GM19397 (cell line): ENCODE results near the gene ATN1.

Source experiments
- ATAC-seq: cut with Tn5 transposase; IDR thresholded peaks from one replicate; pipeline ENCODE4 v1.9.1; 2021; ENCODE audit warnings: mild to moderate bottlenecking, moderate library complexity; ENCODE audit not compliant: unreplicated experiment

ATN1 gene

DNA sequence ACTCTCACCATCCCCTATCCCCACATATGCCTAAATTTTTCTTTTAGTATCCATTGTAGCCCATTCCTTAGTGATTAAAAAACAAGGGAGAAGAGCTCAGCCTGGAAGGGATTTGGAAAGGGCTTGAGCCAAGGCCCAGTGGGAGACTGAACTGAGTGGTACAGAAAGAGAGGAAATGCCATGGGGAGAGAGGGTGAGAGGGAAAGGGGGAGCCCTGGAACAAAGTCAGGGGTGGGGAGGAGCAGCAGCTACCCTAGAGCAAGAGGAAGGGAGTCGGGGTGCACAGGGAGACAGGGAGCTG, 2.6 kb upstream of the ATN1 start:
- ATAC-seq = no peak

DNA sequence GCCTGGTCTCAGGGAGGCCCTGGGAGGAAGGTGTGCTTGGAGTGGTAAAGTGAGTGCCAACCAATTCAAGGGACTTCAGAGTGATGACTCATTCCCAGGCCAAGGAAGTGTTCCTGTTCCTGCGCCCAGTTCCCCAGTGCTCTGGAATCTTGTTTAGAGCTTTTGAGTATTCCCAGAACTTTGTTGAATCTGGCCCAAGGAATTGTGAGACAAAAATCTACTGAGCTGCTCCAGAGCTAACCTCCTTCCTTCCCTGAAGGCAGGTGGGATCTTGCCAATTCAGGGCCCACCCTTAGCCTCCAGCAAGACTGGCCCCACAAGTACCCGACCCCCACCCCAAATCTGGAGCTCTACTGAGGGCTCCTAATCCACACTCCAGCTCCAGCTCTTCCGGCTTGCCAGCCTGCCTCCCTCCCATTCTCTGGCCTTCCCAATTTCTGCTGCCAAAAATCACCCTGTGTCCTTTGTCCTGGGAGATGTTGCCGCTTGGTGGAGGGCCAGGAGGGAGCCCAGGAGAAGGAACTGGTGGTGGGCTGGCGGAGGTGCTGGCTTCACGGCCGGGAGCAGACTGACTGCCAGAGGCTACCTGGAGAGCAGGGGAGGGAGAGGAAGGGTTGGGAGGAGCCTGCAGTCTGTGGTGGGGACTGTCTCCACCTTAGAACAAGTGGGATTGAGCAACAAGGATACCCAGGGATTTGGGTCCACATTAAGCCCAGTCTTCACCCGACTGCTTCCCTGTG, 2.0 kb upstream of the ATN1 start:
- ATAC-seq = no peak

DNA sequence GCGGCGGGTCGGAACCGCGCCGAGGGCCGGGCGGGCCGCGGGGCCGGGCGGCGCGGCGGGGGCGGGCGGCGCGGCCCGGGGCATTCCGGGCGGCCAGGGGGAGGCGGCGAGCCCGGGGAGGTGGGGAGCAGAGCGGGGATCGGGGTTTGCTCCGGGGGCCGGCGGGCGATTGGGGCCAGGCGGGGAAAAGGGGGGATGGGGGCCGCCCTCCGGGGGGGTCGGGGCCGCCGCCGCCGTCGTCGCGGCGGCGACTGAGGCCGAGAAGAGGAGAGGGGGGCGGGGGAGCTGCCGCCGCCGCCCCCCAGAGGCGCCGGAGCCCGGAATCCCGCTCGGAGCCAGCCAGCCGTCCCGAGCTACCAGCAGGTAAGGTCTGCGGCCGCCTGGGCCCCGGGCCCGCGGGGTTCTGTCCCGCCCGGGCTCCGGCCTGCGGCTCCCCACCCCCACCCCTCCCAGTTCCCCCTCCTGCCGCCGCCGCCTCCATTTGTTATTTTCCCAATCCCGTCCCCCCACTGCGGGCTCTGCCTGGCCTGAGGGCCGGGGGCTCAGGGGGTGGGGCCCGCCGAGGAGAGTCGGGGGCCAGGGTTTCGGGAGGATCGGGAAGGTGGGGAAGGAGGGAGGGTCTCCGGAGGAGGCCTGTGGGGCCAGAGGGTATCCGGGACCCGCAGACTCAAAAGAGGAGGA, 403 bp downstream of the ATN1 start:
- ATAC-seq = no peak

DNA sequence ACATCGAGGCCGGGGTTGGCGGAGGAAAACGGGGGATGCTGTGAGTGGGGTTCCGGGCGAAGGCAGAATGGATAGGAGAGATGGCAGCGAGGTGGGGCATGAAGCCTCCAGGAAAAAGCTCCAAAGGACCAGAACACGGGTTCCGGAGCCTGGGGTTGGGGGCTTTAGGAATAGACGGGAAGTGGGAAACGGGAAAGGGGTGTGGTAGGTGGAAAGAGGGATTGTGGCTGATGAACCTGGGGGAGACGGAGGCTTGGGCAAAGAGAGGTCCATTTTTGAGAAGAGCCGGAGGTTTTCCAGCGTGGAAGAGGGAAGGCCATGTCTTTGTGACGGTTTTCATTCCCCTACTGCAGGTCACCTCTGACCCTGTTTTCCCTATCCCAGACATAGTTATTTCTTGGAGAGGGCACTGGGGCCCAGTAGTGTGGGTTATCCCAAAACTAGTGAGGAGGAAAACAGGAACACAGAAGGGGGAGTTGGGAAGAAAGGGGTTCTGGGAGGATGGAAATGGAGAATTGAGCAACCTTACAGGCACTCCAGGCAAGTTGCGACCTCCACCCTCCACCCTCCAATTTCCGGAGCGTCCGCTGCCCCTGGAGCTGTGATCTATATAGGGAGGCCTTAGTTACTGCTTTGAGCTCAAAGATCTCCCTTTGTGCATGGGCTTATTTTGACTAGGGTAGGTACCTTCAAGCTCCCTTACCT, 1.1 kb downstream of the ATN1 start:
- no peak for ATAC-seq

DNA sequence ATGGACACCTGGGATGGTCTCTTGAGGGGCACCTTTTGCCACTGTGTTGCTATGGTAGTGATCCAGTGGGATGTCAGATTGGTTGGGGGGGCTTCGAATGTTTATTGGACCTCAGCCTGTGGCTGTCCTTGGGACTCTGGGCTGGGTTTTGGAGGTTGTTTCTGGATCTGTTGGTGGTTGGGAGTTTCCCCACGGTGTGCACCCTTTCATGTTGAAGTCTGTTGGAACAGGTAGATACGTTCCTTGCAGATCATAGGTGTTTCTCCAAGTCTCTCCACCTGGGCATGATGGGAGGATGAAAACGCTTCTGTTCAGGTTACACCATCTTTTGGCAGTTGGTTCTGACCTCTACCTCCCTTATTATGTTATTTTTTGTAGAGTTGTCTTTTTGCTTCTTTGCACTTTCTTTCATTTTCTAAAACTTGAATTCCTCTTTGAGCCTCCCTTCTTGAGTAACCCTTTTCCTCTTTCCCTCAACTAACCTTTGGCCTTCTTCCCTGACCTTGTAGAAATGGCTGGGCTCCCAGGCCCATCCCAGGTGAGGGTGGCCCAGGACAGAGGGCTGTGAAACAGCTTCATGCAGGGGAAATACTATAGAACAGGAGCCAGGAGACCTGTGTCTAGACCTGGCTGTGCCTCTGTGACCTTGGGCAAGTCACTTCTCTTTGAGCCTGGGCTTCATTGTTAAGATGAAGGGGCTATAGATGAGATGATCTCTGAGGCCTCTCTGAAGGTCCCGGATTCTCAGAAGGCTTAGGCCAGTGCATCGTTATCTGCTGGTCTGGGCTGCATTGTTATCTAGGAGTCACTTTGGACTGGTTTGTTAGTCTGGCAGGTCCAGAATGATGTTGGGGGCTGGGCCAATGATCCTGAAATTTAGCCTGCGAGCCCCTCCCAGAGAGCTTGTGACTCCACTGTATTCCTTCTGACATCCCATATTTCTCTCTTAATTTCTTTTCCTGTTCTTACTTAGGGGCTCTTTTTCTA, 2.0 kb downstream of the ATN1 start:
- no peak for ATAC-seq

DNA sequence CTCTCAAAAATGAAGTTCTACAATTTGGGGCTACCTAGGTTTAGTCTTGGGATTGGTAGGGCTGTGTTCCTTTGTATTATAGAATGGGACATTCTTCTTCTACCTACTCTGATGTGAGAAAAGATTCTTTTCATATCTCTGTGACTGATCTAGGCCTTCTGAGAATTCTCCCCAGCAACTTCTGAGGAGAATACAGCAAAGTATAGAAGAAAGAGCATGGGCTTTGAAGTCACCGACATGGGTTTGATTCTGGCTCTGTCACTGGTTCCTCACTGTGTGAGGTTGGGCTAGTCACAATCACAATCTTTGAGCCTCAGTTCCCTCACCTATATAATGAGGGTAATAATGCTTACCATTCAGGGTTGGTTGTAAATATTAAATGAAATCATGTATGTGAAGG, 5.0 kb downstream of the ATN1 start:
- no peak for ATAC-seq

DNA sequence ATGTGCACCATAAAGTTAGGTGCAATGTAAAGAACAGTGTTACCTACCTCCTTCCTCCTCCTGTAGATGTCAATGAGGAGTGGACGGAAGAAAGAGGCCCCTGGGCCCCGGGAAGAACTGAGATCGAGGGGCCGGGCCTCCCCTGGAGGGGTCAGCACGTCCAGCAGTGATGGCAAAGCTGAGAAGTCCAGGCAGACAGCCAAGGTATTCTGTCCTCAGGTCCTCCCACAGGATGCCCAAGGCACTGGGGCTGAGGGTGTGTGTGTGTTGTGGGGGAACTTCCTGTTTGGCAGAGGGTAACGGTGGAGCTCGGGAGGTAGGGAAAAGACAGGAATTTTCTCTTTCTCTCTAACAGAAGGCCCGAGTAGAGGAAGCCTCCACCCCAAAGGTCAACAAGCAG, 6.4 kb downstream of the ATN1 start:
- ATAC-seq = no peak

DNA sequence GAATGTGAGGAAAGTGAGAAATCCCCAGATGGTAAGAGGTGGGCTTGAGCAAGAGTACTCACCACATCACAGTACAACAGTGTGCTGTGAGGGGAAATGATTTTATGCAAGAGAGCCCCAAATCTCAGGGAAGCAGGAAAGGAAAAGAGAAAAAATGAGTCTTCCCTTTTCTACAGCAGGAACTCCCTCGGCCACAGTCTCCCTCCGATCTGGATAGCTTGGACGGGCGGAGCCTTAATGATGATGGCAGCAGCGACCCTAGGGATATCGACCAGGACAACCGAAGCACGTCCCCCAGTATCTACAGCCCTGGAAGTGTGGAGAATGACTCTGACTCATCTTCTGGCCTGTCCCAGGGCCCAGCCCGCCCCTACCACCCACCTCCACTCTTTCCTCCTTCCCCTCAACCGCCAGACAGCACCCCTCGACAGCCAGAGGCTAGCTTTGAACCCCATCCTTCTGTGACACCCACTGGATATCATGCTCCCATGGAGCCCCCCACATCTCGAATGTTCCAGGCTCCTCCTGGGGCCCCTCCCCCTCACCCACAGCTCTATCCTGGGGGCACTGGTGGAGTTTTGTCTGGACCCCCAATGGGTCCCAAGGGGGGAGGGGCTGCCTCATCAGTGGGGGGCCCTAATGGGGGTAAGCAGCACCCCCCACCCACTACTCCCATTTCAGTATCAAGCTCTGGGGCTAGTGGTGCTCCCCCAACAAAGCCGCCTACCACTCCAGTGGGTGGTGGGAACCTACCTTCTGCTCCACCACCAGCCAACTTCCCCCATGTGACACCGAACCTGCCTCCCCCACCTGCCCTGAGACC, 7.8 kb downstream of the ATN1 start:
- ATAC-seq = no peak

DNA sequence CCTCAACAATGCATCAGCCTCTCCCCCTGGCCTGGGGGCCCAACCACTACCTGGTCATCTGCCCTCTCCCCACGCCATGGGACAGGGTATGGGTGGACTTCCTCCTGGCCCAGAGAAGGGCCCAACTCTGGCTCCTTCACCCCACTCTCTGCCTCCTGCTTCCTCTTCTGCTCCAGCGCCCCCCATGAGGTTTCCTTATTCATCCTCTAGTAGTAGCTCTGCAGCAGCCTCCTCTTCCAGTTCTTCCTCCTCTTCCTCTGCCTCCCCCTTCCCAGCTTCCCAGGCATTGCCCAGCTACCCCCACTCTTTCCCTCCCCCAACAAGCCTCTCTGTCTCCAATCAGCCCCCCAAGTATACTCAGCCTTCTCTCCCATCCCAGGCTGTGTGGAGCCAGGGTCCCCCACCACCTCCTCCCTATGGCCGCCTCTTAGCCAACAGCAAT, 8.5 kb downstream of the ATN1 start:
- no peak for ATAC-seq

DNA sequence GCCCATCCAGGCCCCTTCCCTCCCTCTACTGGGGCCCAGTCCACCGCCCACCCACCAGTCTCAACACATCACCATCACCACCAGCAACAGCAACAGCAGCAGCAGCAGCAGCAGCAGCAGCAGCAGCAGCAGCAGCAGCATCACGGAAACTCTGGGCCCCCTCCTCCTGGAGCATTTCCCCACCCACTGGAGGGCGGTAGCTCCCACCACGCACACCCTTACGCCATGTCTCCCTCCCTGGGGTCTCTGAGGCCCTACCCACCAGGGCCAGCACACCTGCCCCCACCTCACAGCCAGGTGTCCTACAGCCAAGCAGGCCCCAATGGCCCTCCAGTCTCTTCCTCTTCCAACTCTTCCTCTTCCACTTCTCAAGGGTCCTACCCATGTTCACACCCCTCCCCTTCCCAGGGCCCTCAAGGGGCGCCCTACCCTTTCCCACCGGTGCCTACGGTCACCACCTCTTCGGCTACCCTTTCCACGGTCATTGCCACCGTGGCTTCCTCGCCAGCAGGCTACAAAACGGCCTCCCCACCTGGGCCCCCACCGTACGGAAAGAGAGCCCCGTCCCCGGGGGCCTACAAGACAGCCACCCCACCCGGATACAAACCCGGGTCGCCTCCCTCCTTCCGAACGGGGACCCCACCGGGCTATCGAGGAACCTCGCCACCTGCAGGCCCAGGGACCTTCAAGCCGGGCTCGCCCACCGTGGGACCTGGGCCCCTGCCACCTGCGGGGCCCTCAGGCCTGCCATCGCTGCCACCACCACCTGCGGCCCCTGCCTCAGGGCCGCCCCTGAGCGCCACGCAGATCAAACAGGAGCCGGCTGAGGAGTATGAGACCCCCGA, 9.1 kb downstream of the ATN1 start:
- ATAC-seq = peak; percentile 7

DNA sequence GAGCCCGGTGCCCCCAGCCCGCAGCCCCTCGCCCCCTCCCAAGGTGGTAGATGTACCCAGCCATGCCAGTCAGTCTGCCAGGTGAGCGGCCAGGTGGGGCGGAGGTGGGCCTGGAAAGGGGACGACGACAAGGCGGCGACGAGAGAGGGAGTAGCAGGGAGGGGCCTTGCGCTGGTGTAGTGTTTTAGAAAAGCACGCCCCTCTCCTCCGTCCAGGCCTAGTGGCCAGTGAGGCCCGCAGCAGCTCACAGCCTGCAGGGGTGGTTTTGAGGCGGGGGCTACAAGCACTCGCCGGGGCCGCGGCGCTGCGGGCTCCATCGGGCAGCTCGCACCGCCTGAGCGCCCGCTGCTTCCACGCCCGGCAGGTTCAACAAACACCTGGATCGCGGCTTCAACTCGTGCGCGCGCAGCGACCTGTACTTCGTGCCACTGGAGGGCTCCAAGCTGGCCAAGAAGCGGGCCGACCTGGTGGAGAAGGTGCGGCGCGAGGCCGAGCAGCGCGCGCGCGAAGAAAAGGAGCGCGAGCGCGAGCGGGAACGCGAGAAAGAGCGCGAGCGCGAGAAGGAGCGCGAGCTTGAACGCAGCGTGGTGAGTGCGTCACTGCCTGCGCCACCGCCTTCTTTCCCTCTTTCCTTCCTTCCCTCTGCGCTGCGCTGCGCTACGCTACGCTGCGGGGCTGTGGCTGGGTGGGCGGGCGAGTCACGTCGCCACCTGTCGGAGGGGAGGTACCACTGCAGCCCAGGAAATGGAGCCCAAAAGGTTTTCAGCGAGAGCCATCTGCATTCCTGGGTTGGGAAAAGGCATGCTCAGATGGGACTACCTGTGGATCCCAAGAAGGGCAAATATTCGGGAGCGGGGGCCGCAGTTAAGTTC, 10.0 kb downstream of the ATN1 start:
- ATAC-seq = peak; percentile 88

DNA sequence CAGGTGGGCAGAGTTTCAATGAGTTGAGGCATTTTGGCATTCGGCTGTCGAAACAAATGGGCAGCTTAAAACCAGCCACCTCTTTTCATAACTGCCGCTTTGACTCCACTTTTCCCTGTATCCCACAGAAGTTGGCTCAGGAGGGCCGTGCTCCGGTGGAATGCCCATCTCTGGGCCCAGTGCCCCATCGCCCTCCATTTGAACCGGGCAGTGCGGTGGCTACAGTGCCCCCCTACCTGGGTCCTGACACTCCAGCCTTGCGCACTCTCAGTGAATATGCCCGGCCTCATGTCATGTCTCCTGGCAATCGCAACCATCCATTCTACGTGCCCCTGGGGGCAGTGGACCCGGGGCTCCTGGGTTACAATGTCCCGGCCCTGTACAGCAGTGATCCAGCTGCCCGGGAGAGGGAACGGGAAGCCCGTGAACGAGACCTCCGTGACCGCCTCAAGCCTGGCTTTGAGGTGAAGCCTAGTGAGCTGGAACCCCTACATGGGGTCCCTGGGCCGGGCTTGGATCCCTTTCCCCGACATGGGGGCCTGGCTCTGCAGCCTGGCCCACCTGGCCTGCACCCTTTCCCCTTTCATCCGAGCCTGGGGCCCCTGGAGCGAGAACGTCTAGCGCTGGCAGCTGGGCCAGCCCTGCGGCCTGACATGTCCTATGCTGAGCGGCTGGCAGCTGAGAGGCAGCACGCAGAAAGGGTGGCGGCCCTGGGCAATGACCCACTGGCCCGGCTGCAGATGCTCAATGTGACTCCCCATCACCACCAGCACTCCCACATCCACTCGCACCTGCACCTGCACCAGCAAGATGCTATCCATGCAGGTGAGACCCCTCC, 10.8 kb downstream of the ATN1 start:
- ATAC-seq = no peak

DNA sequence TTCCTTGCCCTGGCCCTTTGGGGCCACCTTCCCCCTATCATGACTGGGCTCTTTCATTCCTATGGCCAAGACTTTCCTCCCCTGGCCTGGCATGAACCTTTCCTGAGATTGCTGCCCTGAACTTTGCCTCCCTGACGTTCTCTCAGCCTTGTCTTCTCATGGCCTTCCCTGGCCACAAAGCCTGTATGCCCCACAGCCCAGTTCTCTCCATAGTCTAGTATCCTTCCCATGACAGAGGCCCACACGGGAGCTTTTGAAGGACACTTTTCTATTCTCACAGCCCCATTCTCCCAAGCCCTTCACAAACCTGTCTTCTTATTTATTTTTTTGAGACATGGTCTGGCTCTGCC, 11.4 kb downstream of the ATN1 start:
- no peak for ATAC-seq

DNA sequence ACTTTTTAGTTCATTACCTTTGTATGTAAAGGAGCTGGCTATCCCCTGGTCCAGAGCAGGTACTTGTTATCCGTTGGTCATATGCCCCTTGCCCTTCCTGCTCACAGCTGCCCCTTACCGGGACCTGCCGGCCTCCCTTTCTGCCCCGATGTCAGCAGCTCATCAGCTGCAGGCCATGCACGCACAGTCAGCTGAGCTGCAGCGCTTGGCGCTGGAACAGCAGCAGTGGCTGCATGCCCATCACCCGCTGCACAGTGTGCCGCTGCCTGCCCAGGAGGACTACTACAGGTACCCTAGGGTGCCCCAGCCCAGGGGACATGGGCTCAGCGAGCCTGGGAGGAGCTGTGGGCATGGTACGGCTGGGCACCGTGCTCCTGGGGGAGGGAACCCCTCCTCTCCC, 13.5 kb downstream of the ATN1 start:
- no peak for ATAC-seq

DNA sequence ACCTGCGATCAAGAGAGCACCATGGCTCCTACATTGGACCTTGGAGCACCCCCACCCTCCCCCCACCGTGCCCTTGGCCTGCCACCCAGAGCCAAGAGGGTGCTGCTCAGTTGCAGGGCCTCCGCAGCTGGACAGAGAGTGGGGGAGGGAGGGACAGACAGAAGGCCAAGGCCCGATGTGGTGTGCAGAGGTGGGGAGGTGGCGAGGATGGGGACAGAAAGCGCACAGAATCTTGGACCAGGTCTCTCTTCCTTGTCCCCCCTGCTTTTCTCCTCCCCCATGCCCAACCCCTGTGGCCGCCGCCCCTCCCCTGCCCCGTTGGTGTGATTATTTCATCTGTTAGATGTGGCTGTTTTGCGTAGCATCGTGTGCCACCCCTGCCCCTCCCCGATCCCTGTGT, 14.0 kb downstream of the ATN1 start:
- no peak for ATAC-seq

DNA sequence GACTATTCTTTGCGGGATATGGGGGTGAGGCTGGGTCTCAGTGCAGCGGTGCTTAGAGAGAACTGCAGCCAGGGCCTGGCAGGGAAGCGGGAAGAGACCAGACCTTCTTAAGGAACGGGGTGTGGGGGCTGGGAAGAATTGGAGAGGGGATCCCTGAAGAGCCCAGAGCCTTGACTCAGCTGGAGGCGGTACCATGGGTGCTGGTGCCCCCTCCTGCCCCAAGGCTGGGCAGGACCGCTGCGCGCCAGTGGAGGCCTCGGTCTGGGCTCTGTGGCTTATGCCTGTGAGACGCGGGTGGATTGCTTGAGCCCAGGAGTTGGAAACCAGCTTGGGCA, 14.5 kb downstream of the ATN1 start:
- ATAC-seq = no peak

DNA sequence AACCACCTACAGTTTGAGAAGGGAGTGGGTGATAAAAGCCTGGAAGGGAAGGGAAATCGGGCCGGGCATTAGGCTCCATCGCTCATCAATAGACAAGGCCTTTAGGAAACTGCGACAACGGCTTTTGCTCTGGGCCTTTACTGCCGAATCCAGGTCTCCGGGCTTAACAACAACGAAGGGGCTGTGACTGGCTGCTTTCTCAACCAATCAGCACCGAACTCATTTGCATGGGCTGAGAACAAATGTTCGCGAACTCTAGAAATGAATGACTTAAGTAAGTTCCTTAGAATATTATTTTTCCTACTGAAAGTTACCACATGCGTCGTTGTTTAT, 15.6 kb downstream of the ATN1 start:
- ATAC-seq = peak; percentile 25
